Measurements from ENCODE around the gene ABI1. TPM values are rescaled to one million over a fixed set of nuclear protein-coding genes. Genes with fewer than 3 reads are reported as not detected.

Gene ABI1
- total RNA-seq, 1 donor from 2014 or later, result 43.1 TPM

DNA sequence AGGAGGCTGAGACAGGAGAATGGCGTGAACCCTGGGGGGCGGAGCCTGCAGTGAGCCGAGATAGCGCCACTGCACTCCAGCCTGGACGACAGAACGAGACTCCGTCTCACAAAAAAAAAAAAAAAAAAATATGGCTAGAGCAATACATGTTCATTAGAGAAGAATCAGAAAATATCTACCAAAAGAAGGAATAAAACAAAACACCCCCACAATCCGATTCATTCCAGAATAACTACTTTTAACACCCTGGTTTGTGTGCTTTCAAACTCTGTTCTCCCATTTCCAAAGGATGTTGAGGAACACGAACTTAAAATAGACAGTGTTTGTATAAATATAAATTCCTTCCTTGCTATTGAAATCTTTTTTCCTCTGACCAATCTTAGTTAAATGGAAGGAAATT, 156.8 kb downstream of the ABI1 start:
- Histone ChIP-seq H3K27me3 (no peaks in the 10 kb centered on the region), H3K79me2 (ENCODE audit: low read depth) (peaks cover 42% of the 10 kb centered on the region), H3K9ac (no peak overlapping the region), H3K27ac (no peak overlapping the region), H3F3A (ENCODE audit: low read depth) (no peaks in the 10 kb centered on the region), H3K4me2 (no peak overlapping the region), H3K4me1 (peaks cover under 1% of the 10 kb centered on the region), H2AFZ (replicated peaks) (no peak overlapping the region), H3K36me3 (no peaks in the 10 kb centered on the region), H4K20me1 (ENCODE audit: low read depth) (no peaks in the 10 kb centered on the region), H3K9me3 (ENCODE audit: low read depth) (no peaks in the 10 kb centered on the region), H3K4me3 (no peak overlapping the region)
- DNase-seq (ENCODE audit: low spot score), result no peak
- Mint-ChIP-seq H3K4me1 (peaks cover 2% of the 10 kb centered on the region), H3K4me3 (no peak overlapping the region), H3K36me3 (peaks cover 29% of the 10 kb centered on the region), H3K9me3 (no peaks in the 10 kb centered on the region), H3K27me3 (ENCODE audit: insufficient read depth, low read depth) (peaks cover 5% of the 10 kb centered on the region), H3K27ac (no peak overlapping the region)
- TF ChIP-seq CTCF (IDR thresholded peaks at IDR 0.05) (no peak), EZH2phosphoT487 (IDR thresholded peaks at IDR 0.05) (no peak), EZH2 (IDR thresholded peaks at IDR 0.05) (no peak)

DNA sequence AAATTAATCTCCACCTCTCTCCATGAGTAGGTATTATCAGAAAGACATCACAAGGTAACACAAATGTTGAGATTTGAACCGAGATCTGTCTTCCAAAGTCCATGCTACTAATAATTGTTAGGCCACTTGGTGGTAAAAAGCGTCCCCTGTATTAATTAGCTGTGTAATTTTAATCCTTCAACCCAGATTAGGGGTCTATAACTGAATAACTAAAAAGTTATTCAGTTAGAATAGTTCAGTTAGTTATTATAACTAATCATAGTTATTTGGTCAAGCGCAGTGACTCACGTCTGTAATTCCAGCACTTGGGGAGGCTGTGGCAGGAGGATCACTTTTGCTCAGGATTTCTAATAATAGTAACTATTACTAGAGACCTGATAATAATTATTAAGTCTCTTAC, 157.7 kb downstream of the ABI1 start:
- H3K9me3 ChIP-seq (ENCODE audit: low read depth), result no peaks in the 10 kb centered on the region
- Mint-ChIP-seq H3K9me3 (no peaks in the 10 kb centered on the region), H3K36me3 (peaks cover 25% of the 10 kb centered on the region), H3K27ac (no peak overlapping the region), H3K4me3 (no peak overlapping the region), H3K4me1 (peaks cover 3% of the 10 kb centered on the region), H3K27me3 (ENCODE audit: insufficient read depth, low read depth) (peaks cover 5% of the 10 kb centered on the region)
- no peak overlapping the region for H3K9ac ChIP-seq
- TF ChIP-seq CTCF (IDR thresholded peaks at IDR 0.05) (no peak), EZH2phosphoT487 (IDR thresholded peaks at IDR 0.05) (no peak), EZH2 (IDR thresholded peaks at IDR 0.05) (no peak)
- no peak for DNase-seq (ENCODE audit: low spot score)
- peaks cover 8% of the 10 kb centered on the region for H3K4me1 ChIP-seq
- H3K4me3 ChIP-seq, result no peak overlapping the region
- H3F3A ChIP-seq (ENCODE audit: low read depth), result no peaks in the 10 kb centered on the region
- peaks cover 50% of the 10 kb centered on the region for H3K79me2 ChIP-seq (ENCODE audit: low read depth)
- no peaks in the 10 kb centered on the region for H3K27me3 ChIP-seq
- H3K27ac ChIP-seq, result no peak overlapping the region
- no peak overlapping the region for H3K4me2 ChIP-seq
- no peaks in the 10 kb centered on the region for H3K36me3 ChIP-seq
- no peaks in the 10 kb centered on the region for H4K20me1 ChIP-seq (ENCODE audit: low read depth)
- H2AFZ ChIP-seq (replicated peaks), result no peak overlapping the region

DNA sequence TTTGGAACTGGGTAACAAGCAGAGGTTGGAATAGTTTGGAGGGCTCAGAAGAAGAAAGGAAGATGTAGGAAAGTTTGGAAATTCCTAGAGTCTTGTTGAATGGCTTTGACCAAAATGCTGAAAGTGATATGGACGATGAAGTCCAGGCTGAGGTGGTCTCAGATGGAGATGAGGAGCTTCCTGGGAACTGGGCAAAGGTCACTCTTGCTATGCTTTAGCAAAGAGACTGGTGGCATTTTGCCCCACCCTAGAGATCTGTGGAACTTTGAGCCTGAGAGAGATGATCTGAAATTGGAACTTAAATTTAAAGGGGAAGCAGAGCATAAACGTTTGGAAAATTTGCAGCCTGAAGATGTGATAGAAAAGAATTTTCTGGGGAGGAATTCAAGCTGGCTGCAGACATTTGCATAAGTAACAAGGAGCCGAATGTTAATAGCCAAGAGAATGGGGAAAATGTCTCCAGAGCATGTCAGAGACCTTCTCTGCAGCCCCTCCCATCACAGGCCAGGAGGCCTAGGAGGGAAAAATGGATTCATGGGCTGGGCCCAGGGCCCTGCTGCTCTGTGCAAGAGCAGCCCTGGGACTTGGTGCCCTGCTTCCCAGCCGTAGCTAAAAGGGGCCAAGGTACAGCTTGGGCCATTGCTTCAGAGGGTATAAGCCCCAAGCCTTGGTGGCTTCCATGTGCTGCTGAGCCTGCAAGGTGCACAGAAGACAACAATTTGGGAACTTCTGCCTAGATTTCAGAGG, 159.7 kb downstream of the ABI1 start:
- Mint-ChIP-seq H3K27ac (no peak overlapping the region), H3K9me3 (no peaks in the 10 kb centered on the region), H3K27me3 (ENCODE audit: insufficient read depth, low read depth) (peaks cover 8% of the 10 kb centered on the region), H3K4me3 (no peak overlapping the region), H3K4me1 (peaks cover 8% of the 10 kb centered on the region), H3K36me3 (peaks cover 15% of the 10 kb centered on the region)
- H4K20me1 ChIP-seq (ENCODE audit: low read depth), result no peaks in the 10 kb centered on the region
- H3K79me2 ChIP-seq (ENCODE audit: low read depth), result peaks cover 58% of the 10 kb centered on the region
- H3K27ac ChIP-seq, result no peak overlapping the region
- H3K4me3 ChIP-seq, result no peak overlapping the region
- H3K4me1 ChIP-seq, result peaks cover 8% of the 10 kb centered on the region
- no peak for TF ChIP-seq CTCF (IDR thresholded peaks at IDR 0.05)
- H3K27me3 ChIP-seq, result no peaks in the 10 kb centered on the region
- H3F3A ChIP-seq (ENCODE audit: low read depth), result peaks cover 2% of the 10 kb centered on the region
- no peaks in the 10 kb centered on the region for H3K36me3 ChIP-seq
- no peaks in the 10 kb centered on the region for H3K9me3 ChIP-seq (ENCODE audit: low read depth)
- DNase-seq (ENCODE audit: low spot score), result no peak
- H2AFZ ChIP-seq (replicated peaks), result no peak overlapping the region
- no peak overlapping the region for H3K4me2 ChIP-seq
- H3K9ac ChIP-seq, result no peak overlapping the region
